NAMALWA (cell line): ENCODE data around the gene MCRS1.
A peak's percentile ranks its signal among the peaks of the same experiment; 100 is the strongest.

Experiments
- DNase-seq: peaks from one replicate; pipeline ENCODE4 v3.0.0-alpha.2; 2015; ENCODE audit warnings: low spot score

Gene MCRS1

DNA sequence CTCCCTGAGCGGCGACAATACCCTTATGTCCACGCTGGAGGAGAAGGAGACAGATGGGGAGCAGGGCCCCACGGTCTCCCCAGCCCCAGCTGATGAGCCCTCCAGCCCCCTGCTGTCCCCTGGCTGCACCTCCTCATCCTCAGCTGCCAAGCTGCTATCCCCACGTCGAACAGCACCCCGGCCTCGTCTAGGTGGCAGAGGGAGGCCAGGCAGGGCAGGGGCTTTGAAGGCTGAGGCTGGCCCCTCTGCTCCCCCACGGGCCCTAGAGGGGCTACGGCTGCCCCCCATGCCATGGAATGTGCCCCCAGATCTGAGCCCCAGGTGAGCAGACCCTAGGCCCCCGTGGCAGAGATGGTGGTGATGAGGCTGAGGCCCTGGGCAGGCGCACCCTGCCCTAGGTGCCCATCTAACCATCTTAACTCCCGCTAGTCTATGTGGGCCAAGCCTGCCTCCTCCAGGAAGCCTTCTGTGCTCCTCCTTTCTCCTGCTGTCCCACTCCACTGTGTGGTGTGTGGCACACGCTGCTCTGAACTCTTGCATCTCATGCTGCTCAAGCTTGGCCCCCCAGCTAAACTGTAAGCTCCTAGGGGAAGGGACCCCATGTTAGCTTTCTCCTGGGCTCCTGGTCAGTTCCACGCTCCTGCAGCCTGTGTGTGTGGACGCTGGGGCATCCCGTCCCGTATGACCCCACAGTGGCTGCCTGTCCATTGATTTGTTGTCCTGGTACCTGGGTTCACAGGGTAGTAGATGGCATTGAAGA is 12.1 kb downstream of the MCRS1 start:
- no peak for DNase-seq

DNA sequence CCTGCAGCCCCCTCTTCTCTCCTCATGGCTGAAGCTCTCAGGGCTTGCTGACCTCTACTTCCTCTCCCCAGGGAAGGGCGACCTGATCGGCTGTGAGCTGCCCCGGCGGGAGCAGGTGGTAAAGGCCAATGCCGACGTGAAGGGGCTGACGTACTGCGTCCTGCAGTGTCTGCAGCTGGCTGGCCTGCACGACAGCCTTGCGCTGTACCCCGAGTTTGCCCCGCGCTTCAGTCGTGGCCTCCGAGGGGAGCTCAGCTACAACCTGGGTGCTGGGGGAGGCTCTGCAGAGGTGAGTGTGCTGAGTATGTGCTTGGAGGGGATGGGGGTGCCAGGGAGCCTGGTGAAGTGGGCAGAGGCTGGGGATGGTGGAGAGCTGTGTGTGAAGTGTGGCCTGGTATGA is 13.7 kb downstream of the MCRS1 start:
- no peak for DNase-seq

DNA sequence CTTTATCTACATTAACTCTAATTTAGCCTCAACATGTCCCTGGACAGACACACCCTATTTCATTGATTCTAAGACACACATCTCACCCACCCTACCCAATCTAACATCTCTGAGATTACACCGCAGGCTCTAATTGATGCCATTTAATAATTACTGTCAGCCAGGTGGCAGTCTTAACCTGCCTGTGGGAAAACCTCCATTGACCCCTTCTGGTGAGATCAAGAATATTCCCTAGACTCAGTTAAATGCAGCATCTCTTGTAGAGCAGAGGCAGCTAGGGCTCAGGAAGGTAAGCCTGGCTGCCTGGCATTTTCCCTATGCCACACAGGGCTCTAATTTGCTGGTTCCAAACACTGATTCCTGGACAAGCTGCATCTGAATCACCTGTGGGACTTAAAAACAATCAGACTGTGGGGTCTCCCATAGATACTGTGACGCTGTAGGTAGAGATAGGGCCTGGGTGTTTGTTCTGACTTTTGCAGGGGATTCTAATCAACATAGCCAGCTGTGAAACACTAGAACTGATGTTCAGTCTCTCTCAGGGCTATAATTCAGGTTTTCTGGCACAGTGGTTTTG is 14.3 kb downstream of the MCRS1 start:
- DNase-seq = peak; percentile 78

DNA sequence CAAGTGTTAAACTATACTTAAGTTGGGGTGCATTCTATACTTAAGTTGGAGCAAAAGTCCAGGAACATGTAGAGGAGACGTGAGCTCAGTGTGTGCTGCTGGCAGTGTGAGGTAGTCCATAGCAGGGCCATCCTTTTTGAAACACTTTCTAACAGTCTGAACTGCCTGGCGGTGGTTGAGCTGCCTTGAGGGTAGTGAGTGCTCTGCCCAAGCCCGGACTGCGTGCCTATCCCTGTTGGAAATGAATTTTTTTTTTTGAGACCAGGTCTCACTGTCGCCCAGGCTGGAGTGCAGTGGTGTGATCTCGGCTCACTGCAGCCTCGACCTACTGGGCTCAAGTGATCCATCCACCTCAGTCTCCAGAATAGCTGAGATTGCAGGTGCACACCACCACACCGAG is 15.0 kb downstream of the MCRS1 start:
- no peak for DNase-seq

DNA sequence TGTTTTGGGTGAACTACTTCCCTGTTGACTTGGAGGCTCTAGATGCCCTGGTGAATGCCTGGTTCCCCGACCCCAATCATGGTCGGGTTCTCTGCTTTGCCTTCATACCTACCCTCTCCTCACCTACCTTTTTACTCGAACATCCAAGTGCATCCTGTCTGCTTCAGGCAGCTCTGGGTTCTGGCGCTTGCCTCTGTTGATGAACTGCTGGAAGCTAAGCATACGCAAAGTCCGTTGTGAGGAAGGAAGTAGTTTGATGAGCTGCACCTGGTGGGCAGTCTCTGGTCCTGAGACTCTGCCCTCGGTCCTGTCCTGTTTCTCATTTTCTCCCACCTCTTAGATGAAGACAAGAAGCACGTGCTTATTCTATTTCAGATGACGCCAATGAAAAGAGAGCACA is 15.5 kb downstream of the MCRS1 start:
- DNase-seq = no peak

DNA sequence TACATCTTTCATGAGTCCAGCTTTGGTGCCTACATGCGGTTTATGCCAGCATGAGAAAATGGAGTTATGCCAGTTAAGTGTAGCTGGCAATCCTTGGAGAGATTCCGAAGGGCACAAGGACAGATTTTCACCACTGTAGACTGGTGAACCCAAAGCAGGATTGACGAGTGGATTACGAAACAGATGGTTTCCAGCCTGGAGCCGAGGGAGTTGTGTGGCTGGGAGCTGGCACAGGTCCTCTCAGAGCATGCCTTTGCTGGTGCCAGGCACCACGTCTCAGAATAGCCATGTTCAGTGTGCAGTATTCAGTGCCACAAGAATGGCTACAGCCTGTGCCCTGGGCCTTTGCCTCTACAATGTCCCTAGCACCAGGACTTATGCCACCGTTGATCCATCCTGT is 15.9 kb downstream of the MCRS1 start:
- no peak for DNase-seq

DNA sequence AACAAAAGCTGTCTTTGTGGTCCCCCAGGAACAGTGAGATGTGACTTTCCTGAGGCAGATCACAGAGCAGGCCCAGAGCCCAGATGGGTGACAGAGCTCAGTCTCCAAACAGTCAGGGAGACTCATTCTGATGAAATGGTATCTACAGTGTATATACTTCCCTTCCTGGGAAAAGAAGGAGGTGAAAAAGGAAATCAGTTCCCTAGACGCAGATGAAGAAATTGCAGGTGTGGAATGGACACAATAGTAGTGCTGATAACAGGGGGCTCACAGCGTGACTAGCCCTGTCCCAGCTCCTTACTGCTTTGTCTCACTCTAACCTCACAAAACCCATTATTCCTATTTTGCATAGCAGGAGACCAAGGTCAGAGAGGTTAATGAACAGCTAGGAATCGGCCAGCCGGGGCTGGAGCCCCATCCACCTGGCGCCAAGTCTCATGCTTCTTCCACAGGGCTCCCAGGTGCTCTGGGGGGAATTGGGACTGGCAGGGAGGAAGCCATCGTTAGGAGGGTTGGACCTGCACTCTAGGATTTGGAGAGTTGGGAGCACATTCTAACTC is 17.2 kb downstream of the MCRS1 start:
- no peak for DNase-seq

DNA sequence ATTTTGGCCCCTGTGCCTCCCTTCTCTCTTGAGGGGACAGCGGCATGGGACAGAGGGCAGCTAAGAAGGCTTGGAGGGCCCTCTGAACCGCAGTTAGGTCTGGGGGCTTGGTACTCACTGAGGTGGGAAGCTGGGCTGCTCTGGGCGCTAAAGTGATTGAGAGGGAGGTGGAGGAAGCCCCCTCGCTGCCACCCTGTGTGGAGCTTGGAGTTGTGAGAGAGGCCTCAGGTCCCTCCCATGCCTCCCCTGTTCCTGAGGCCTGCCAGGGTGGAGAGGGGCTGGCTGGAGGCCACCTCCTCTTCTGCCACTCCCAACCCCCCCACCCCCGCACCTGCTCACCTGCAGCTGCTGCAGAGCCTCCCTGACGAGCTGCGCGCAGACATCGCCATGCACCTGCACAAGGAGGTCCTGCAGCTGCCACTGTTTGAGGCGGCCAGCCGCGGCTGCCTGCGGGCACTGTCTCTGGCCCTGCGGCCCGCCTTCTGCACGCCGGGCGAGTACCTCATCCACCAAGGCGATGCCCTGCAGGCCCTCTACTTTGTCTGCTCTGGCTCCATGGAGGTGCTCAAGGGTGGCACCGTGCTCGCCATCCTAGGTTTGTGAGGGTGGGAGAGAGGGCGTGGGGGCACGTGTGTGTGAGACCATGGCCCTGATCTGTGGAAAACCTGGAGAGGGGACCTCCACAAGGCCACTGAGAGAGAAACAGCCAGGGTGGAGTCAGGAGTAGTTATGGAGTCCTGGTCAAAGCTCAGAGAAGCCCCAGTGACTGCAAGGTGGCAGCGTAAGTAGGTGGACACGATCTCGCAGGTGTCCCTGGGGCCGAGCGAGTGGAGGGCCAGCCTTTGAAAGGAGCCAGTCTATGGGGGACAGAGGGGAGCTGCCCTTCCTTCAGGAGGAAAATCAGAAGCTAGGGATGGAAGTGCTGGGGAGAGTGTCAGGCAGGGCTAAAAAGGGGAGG is 17.9 kb downstream of the MCRS1 start:
- DNase-seq = no peak

DNA sequence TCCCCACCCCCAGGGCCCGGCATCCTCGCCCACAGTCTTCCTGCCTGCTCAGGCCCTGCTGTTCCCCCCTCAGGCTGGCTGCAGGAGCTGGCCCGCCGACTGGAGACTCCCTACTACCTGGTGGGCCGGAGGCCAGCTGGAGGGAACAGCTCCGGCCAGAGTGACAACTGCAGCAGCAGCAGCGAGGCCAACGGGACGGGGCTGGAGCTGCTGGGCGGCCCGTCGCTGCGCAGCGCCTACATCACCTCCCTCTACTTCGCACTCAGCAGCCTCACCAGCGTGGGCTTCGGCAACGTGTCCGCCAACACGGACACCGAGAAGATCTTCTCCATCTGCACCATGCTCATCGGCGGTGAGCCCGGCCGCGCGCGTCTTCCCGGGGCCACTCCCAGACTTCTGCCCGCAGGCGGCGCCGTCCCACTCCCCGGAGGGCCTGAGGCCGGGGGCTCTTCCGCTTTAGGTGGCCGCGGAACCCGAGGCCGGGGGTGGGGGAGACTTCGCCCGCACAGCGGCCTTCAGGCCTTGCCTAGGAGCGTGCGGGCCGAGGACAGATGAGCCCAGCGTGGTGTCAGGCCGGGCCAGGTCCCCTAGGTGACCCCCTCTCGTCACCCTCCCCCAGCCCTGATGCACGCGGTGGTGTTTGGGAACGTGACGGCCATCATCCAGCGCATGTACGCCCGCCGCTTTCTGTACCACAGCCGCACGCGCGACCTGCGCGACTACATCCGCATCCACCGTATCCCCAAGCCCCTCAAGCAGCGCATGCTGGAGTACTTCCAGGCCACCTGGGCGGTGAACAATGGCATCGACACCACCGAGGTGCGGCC is 18.9 kb downstream of the MCRS1 start:
- no peak for DNase-seq

DNA sequence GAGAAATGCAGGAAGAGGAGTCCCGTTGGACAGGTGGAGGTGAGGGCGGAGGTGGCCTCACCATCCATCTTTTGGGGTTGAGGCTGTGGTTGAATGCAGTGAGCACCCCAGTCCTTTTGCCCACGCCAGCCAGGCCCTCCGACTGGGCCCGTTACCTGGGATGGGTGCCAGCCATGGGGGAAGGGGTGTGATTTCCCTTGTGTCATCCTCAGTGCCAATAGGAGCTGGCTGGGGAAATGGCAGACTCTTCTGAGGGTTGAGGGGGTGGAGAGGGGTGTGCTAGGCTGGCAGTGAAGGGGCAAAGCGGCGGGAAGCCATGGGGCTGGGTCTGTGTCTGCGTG is 19.5 kb downstream of the MCRS1 start:
- no peak for DNase-seq

DNA sequence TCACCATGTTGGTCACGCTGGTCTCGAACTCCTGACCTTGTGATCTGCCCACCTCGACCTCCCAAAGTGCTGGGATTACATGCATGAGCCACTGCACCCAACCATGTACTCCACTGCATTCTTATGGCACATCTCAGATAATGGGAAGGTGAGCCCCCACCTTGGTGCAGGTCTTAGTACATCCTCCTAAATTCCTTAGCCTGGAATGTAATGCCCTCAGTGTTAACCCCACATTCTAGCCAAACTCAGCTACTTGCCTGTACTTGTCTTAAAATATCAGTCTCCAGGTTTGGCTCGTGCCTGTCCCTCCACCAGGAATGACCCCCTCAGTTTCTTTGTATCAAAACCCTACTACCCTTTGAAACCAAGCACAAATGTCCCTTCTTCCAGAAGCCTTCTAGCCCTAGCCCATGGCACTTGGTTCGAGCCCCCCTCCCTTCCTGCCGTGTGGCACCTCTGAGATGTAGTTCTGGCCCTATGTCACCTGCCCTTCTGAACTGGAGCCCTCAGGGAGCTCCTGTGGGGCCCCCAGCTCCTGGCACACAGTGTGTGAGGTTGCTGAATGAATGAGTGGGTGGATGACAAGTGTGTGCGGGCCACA is 20.8 kb downstream of the MCRS1 start:
- DNase-seq = no peak

DNA sequence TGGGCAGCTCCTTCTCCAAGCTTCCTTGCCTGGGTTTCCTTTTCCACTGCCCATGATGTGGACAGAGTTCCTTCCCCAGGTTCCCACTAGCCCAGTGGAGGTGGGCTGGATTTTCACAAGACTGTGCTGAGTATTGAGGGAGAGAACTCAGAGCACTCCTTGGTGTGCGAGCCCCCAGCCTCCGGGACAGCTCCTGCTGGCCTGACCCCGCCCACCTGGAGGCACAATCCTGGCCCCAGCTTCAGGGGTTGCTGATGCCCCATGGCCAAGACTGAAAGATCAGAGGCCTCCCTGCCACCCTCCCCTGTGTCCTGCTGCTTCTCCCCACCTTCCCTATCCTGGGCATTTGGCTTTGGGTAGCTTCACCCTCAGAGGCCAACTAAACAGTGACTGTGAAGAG is 21.5 kb downstream of the MCRS1 start:
- no peak for DNase-seq

DNA sequence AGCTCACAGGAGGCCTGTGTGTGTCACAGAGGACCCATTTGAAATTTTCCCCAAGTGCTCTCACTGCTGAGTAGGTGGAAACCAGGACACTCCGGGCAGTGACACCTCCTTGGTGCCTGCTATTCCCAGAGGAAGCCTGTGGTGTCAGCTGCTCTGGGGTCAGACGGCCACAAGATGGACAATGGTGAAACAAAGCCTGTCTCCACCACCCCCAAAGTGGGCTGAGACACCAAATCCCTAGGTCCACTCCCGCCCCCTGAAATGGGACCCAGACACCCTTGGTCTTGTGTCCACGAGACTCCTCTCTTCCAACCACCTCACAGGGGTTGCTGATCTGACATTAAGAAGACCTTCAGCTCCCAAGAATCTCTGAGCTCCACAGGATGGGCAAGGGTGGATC is 22.1 kb downstream of the MCRS1 start:
- DNase-seq = no peak

DNA sequence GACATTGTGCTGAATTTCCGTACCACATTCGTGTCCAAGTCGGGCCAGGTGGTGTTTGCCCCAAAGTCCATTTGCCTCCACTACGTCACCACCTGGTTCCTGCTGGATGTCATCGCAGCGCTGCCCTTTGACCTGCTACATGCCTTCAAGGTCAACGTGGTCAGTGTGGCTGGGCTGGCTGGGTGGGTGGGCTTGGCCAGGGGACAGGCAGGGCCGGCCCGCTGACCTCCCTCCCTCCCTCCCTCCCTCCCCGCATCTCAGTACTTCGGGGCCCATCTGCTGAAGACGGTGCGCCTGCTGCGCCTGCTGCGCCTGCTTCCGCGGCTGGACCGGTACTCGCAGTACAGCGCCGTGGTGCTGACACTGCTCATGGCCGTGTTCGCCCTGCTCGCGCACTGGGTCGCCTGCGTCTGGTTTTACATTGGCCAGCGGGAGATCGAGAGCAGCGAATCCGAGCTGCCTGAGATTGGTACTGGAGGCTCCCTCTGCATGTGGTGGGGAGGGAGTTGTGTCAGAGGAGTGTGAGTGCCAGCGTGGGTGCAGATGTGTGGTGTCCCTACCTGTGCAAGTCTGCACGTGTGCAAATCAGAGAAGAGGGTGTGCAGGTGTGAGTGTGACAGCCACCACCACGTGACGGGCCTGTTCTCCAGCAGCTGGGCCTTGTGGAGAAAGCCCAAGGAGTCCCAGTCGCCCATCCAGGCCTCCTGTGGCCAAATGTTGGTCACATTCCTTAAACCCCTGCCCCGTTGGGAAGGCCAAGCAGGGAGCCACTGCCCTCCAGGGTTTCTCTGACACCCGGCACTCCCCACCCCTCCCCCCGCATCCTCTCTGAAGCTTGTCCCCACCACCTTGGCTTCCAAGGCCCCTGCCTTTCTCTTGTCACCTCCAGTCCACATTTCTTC is 23.8 kb downstream of the MCRS1 start:
- no peak for DNase-seq

DNA sequence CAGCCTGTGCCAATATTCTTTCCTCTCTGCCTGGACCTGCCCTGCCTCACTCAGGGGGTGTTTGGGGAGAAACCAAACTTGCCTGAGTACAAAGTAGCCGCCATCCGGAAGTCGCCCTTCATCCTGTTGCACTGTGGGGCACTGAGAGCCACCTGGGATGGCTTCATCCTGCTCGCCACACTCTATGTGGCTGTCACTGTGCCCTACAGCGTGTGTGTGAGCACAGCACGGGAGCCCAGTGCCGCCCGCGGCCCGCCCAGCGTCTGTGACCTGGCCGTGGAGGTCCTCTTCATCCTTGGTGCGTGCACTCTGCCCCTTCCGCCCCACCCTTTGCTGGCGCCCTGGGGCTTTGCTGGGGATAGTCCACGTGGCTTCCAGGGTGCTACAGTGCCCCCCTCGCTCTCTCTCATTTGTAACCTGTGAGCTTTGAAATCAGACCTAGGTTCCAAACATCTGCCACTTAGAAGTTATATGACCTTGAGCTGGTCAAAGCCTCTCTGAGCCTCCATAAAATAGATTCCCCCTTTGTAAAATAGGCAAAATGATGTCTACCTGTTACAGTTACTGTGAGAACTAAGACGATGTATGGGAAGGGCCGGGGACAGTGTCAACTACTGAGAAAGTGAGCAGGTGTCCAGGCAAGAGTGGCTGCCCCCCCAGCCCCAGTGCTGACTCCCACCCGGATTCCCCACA is 24.6 kb downstream of the MCRS1 start:
- no peak for DNase-seq

DNA sequence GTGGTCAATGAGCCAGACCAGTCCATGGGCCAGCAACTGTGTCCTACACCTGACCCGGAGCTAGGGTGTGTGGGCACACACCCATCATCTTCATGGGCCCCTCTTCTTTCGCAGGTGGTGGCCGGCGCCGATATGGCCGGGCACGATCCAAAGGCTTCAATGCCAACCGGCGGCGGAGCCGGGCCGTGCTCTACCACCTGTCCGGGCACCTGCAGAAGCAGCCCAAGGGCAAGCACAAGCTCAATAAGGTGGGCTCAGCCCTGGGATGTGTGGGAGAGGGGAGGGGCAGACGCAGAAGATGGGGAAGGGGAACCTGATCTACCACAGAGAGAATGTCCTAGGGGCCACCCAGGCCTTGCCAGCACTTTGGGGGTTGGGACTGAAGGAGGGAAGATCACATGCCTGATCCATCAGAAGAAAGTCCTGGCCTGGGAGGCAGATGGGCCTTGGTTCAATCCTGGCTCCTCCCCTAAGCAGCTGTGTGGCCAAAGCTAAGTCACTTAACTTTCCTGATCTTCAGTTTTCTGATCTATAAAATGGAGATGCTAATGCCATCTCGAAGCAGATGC is 25.3 kb downstream of the MCRS1 start:
- no peak for DNase-seq

DNA sequence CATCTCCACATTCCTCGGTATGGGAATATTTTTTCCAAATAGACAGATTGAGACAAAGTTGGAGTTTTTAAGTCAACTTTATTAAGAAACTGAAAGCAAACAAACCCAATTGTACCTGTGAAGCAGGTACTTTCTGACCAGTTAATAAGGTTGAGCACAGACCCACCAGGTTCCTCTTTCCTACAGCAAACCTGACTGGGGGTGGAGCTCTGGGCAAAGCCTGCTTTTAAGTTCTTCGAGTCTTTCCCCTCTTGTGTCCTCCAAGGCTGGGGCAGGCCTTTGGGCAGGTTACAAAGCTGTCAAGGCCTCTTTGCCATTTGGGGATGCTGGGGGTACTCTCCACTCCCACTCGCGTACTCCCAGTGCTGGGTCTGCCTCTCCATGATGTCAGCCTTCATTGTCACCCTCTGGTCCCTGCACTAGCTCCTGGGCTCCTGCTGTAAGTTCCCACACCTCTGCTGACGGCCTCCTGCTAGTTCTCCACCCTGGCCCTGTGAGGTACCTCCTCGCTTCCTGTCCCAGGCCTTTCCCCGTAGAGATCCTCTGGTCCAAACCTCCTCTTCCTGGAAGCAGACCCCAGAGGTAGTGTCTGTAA is 25.9 kb downstream of the MCRS1 start:
- no peak for DNase-seq

DNA sequence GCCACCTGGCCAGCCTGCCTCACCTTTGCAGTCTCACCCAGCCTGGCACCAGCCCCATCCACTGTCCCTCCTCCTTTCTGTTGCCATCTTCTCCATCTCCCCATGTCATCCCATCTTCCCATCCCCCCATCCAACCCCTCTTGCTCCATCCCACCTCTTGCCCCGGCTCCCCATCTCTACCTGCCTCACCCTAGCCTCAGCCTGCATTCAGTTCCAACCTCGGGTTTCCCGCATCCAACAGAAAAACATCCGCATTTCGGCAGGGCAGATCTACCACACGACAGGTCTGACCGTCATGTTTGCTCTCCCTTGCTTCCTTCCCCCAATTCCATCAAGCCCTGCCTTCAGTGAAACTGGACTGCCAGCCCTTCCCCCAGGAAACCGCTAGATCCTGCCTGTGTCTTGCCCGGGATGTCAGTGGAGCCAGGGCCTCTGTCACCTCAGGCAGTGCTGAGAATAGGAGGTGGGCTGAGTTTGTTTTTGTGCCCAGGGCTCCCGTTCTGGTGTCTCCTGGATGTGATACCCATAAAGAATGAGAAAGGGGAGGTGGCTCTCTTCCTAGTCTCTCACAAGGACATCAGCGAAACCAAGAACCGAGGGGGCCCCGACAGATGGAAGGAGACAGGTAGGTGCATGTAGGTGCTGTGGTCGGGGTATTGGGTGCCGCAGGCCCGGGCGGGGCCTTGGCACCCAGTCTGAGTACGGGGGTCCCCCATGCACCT is 26.6 kb downstream of the MCRS1 start:
- DNase-seq = no peak
